Cardiac muscle cell (in vitro differentiated cells and primary cell): Measurements from ENCODE around the gene HIKESHI. TPM values are rescaled to one million over a fixed set of nuclear protein-coding genes. Genes with fewer than 3 reads are reported as not detected.
A peak's percentile ranks its signal among the peaks of the same experiment; 100 is the strongest.

Experiments
- DNase-seq, 2 donors: peaks; one replicate each; pipeline versions ENCODE4 v3.0.0 to v3.0.0-alpha.2; 2010 to 2017; ENCODE audit warnings: low read depth in 1 of 2, low spot score in 1 of 2
- H3K27ac ChIP-seq: fragments of 200-600 bp; sonication (generic); 2 replicates; pipeline ENCODE4 v1.5.1; 2016
- H3K27me3 ChIP-seq: fragments of 200-600 bp; sonication (generic); 2 replicates; pipeline ENCODE4 v1.6.0; 2016; ENCODE audit warnings: control low read depth
- H3K36me3 ChIP-seq: fragments of 200-600 bp; sonication (generic); 2 replicates; pipeline ENCODE4 v1.5.1; 2016; ENCODE audit warnings: control low read depth
- H3K4me1 ChIP-seq: fragments of 200-600 bp; sonication (generic); 2 replicates; pipeline ENCODE4 v1.8.1; 2017; ENCODE audit warnings: low read depth, mild to moderate bottlenecking, mixed run types
- H3K4me3 ChIP-seq: fragments of 200-600 bp; sonication (generic); 2 replicates; pipeline ENCODE4 v1.5.1; 2016; ENCODE audit warnings: mild to moderate bottlenecking
- H3K9me3 ChIP-seq: fragments of 200-600 bp; sonication (generic); 2 replicates; pipeline ENCODE4 v1.5.1; 2017; ENCODE audit warnings: low read depth, mild to moderate bottlenecking, control low read depth
- polyA plus RNA-seq: library from polyadenylated mRNA; unstranded; fragments of >200 nt; fragmentation: Nextera tagmentation; extraction: Ambion mirVana; gene quantifications from 2 replicates; pipeline ENCODE4 v1.2.1, GENCODE V29; 2016
- total RNA-seq: library from RNA; depleted of rRNA; stranded (reverse); fragments of >200 nt; gene quantifications from 2 replicates; pipeline ENCODE4 v1.2.3, GENCODE V29; 2016
- TF ChIP-seq, protein P1 (sequence below): IDR thresholded peaks from 2 replicates; pipeline ENCODE4 v1.5.1; 2012; ENCODE audit warnings: low read depth, mild to moderate bottlenecking, low read length

The HIKESHI gene
- total and polyA plus RNA-seq, 2 experiments from 2014 or later = 39.8 to 111 TPM

- no peaks in the 10 kb centered on the region for H3K9me3 ChIP-seq
- no peaks in the 10 kb centered on the region for H3K4me1 ChIP-seq
- no peak overlapping the region for H3K4me3 ChIP-seq
- no peaks in the 10 kb centered on the region for H3K27me3 ChIP-seq
- DNase-seq = no peak
- TF ChIP-seq, protein P1, sequence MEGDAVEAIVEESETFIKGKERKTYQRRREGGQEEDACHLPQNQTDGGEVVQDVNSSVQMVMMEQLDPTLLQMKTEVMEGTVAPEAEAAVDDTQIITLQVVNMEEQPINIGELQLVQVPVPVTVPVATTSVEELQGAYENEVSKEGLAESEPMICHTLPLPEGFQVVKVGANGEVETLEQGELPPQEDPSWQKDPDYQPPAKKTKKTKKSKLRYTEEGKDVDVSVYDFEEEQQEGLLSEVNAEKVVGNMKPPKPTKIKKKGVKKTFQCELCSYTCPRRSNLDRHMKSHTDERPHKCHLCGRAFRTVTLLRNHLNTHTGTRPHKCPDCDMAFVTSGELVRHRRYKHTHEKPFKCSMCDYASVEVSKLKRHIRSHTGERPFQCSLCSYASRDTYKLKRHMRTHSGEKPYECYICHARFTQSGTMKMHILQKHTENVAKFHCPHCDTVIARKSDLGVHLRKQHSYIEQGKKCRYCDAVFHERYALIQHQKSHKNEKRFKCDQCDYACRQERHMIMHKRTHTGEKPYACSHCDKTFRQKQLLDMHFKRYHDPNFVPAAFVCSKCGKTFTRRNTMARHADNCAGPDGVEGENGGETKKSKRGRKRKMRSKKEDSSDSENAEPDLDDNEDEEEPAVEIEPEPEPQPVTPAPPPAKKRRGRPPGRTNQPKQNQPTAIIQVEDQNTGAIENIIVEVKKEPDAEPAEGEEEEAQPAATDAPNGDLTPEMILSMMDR = no peak
- H3K36me3 ChIP-seq = no peaks in the 10 kb centered on the region
- H3K27ac ChIP-seq = no peak overlapping the region
Observed at GRCh38 chr11:86386746-86387145, 84.7 kb downstream of the HIKESHI start.

GRCh38 chr11:86388198-86388597 lies 86.2 kb downstream of the HIKESHI start:
- Histone ChIP-seq H3K4me3 (no peak overlapping the region), H3K36me3 (no peaks in the 10 kb centered on the region), H3K27ac (no peak overlapping the region), H3K27me3 (no peaks in the 10 kb centered on the region), H3K9me3 (no peaks in the 10 kb centered on the region), H3K4me1 (no peaks in the 10 kb centered on the region)
- TF ChIP-seq, protein P1 = no peak
- no peak for DNase-seq

DNA sequence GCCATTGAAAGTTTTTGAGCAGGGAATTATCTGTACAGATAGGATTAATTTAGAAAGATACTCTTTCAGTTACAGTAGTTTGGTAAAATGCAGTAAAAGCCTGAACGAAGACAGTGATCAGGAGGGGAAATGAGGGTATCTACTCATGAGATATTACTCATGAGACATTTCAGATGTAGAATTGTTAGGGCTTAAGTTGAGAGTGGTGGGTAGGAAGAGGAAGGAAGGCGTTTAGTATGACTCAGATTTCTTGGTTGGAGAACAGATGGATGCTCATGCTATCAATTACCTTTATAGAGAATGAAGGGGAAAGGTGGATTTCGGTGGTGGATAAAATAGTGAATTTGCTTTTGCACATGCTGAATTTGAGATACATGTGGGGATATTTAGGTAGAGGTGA lies 88.4 kb downstream of the HIKESHI start:
- H3K27me3 ChIP-seq = no peaks in the 10 kb centered on the region
- no peaks in the 10 kb centered on the region for H3K36me3 ChIP-seq
- H3K9me3 ChIP-seq = no peaks in the 10 kb centered on the region
- no peak overlapping the region for H3K4me3 ChIP-seq
- no peak overlapping the region for H3K27ac ChIP-seq
- DNase-seq = no peak
- TF ChIP-seq, protein P1 = no peak
- H3K4me1 ChIP-seq = no peaks in the 10 kb centered on the region

- H3K36me3 ChIP-seq = no peaks in the 10 kb centered on the region
- no peaks in the 10 kb centered on the region for H3K9me3 ChIP-seq
- no peak overlapping the region for H3K4me3 ChIP-seq
- TF ChIP-seq, protein P1 = no peak
- H3K4me1 ChIP-seq = no peaks in the 10 kb centered on the region
- peak overlapping the region; percentile 9 for H3K27ac ChIP-seq
- H3K27me3 ChIP-seq = no peaks in the 10 kb centered on the region
- DNase-seq = peak in 1 of 2 donors; percentile 12
Observed at GRCh38 chr11:86395061-86395551, 93.1 kb downstream of the HIKESHI start.

Other genes with a start within 250 kb of the HIKESHI start
- 110 TPM in 2 replicates for gene PICALM, start 233.2 kb upstream of the HIKESHI start, total RNA-seq
- 49.9 and 50.4 TPM in 2 replicates for gene PICALM, start 233.2 kb upstream of the HIKESHI start, polyA plus RNA-seq
- 15.7 and 24.0 TPM in 2 replicates for gene EED, start 57.5 kb upstream of the HIKESHI start, total RNA-seq
- gene EED, start 57.5 kb upstream of the HIKESHI start, polyA plus RNA-seq = 30.1 and 50.4 TPM in 2 replicates
- gene CCDC81, start 72.6 kb downstream of the HIKESHI start, total RNA-seq = 2.2 and 3.2 TPM in 2 replicates
- gene CCDC81, start 72.6 kb downstream of the HIKESHI start, polyA plus RNA-seq = 1.1 and 2.6 TPM in 2 replicates